Tibial nerve (tissue), 4 donors: ENCODE data around the gene ALDH3A2. TPM values are rescaled to one million over a fixed set of nuclear protein-coding genes. Genes with fewer than 3 reads are reported as not detected.

Experiments used
- DNase-seq, 2 donors: peaks; one replicate each; pipeline ENCODE4 v3.0.0-alpha.2; 2019; ENCODE audit warnings: low spot score in 2 of 2
- H3K27ac ChIP-seq, 4 donors: fragments of 200-600 bp; sonication (generic) in 3 of 4; one replicate each; pipeline ENCODE4 v1.5.1; 2017 to 2019; ENCODE audit warnings: mild to moderate bottlenecking in 1 of 4
- H3K27me3 ChIP-seq, 2 donors: fragments of 200-600 bp; sonication (generic) in 1 of 2; one replicate each; pipeline versions ENCODE4 v1.5.1 to v1.6.0; 2017 to 2019
- H3K36me3 ChIP-seq, 3 donors: fragments of 200-600 bp; sonication (generic); one replicate each; pipeline ENCODE4 v1.5.1; 2018 to 2019
- H3K4me1 ChIP-seq, 4 donors: fragments of 200-600 bp; sonication (generic) in 3 of 4; one replicate each; pipeline ENCODE4 v1.5.1; 2017 to 2019
- H3K4me3 ChIP-seq, 4 donors: fragments of 200-600 bp; sonication (generic) in 3 of 4; one replicate each; pipeline ENCODE4 v1.5.1; 2017 to 2019; ENCODE audit warnings: mild to moderate bottlenecking in 1 of 4, moderate library complexity in 1 of 4
- H3K9me3 ChIP-seq, 4 donors: fragments of 200-600 bp; sonication (generic) in 3 of 4; one replicate each; pipeline ENCODE4 v1.5.1; 2017 to 2019
- CTCF ChIP-seq, 5 experiments: fragments of 200-600 bp in 3 of 5; fragments of 450-650 bp in 2 of 5; sonication (generic) in 3 of 5; IDR thresholded peaks; one replicate each; pipeline ENCODE4 v1.5.1; 2016 to 2019; ENCODE audit warnings: antibody characterized with exemption in 5 of 5, mild to moderate bottlenecking in 3 of 5, moderate library complexity in 2 of 5
- EP300 ChIP-seq, 2 donors: sonication (generic); formaldehyde crosslinking; IDR thresholded peaks; one replicate each; pipeline ENCODE4 v1.6.1; 2017; ENCODE audit warnings: antibody characterized with exemption in 2 of 2, mild to moderate bottlenecking in 1 of 2
- POLR2A ChIP-seq, 2 donors: fragments of 450-650 bp; IDR thresholded peaks; one replicate each; pipeline ENCODE4 v1.6.1; 2017; ENCODE audit warnings: antibody characterized with exemption in 2 of 2, mild to moderate bottlenecking in 2 of 2, moderate library complexity in 2 of 2
- WGBS, 2 donors: methylation state at CpG; one replicate each; pipeline ENCODE4 v1.1.5; 2018; 5-methylcytosine and 5-hydroxymethylcytosine counted together
- total RNA-seq, 4 donors: library from RNA; depleted of rRNA; stranded (reverse); fragments of >200 nt; gene quantifications; one replicate each; pipeline ENCODE4 v1.1.0, GENCODE V29; 2016

The ALDH3A2 gene
- total RNA-seq, 4 donors from 2014 or later = 84.3 to 152 (median 105) TPM

- WGBS, 2 donors = 93 to 94% methylated on average over 3 of the region's 3 CpGs
- Histone ChIP-seq H3K36me3 (peaks cover 0 to 11% (median 0%) of the 10 kb centered on the region in 3 donors), H3K27me3 (no peaks in the 10 kb centered on the region), H3K4me1 (peaks cover 0 to 9% (median 0%) of the 10 kb centered on the region in 4 donors), H3K9me3 (peaks cover 0 to 50% (median 11%) of the 10 kb centered on the region in 4 donors), H3K4me3 (no peak overlapping the region), H3K27ac (no peak overlapping the region)
- TF ChIP-seq POLR2A (IDR thresholded peaks at IDR 0.05) = no peak
- no peak for TF ChIP-seq EP300 (IDR thresholded peaks at IDR 0.05)
- TF ChIP-seq CTCF (IDR thresholded peaks at IDR 0.05) = no peak
- no peak for DNase-seq
Measured at GRCh38 chr17:19618015-19618414, 30.5 kb upstream of the ALDH3A2 start.

GRCh38 chr17:19619705-19620325 lies 28.7 kb upstream of the ALDH3A2 start:
- peaks cover 0 to 50% (median 11%) of the 10 kb centered on the region in 4 donors for H3K9me3 ChIP-seq
- WGBS, 2 donors = 73 to 95% methylated on average over 2 of the region's 2 CpGs
- H3K27ac ChIP-seq = no peak overlapping the region
- H3K27me3 ChIP-seq = no peaks in the 10 kb centered on the region
- no peak overlapping the region for H3K4me3 ChIP-seq
- no peak for DNase-seq
- H3K4me1 ChIP-seq = no peaks in the 10 kb centered on the region
- TF ChIP-seq EP300 (IDR thresholded peaks at IDR 0.05) = no peak
- TF ChIP-seq CTCF (IDR thresholded peaks at IDR 0.05) = no peak
- no peak for TF ChIP-seq POLR2A (IDR thresholded peaks at IDR 0.05)
- H3K36me3 ChIP-seq = peaks cover 0 to 11% (median 0%) of the 10 kb centered on the region in 3 donors

- H3K9me3 ChIP-seq = peaks cover 0 to 50% (median 11%) of the 10 kb centered on the region in 4 donors
- no peaks in the 10 kb centered on the region for H3K27me3 ChIP-seq
- H3K27ac ChIP-seq = no peak overlapping the region
- 96 to 97% methylated on average over 1 of the region's 1 CpG for WGBS, 2 donors
- no peak for DNase-seq
- peaks cover 0 to 11% (median 0%) of the 10 kb centered on the region in 3 donors for H3K36me3 ChIP-seq
- no peak overlapping the region for H3K4me3 ChIP-seq
- no peaks in the 10 kb centered on the region for H3K4me1 ChIP-seq
- TF ChIP-seq POLR2A (IDR thresholded peaks at IDR 0.05) = no peak
- no peak for TF ChIP-seq EP300 (IDR thresholded peaks at IDR 0.05)
- TF ChIP-seq CTCF (IDR thresholded peaks at IDR 0.05) = no peak
Measured at GRCh38 chr17:19621697-19622096, 26.9 kb upstream of the ALDH3A2 start.

- no peaks in the 10 kb centered on the region for H3K27me3 ChIP-seq
- no peak overlapping the region for H3K4me3 ChIP-seq
- no peak overlapping the region for H3K27ac ChIP-seq
- H3K4me1 ChIP-seq = no peaks in the 10 kb centered on the region
- WGBS, 2 donors = 93% methylated on average over 4 of the region's 4 CpGs
- H3K36me3 ChIP-seq = peaks cover 0 to 3% (median 0%) of the 10 kb centered on the region in 3 donors
- TF ChIP-seq CTCF (IDR thresholded peaks at IDR 0.05) (no peak), EP300 (IDR thresholded peaks at IDR 0.05) (no peak), POLR2A (IDR thresholded peaks at IDR 0.05) (no peak)
- peaks cover 0 to 7% (median 0%) of the 10 kb centered on the region in 4 donors for H3K9me3 ChIP-seq
- DNase-seq = no peak
Measured at GRCh38 chr17:19626079-19626478, 22.5 kb upstream of the ALDH3A2 start.

- no peak overlapping the region for H3K27ac ChIP-seq
- no peaks in the 10 kb centered on the region for H3K9me3 ChIP-seq
- 71 to 78% methylated on average over 3 of the region's 3 CpGs for WGBS, 2 donors
- no peaks in the 10 kb centered on the region for H3K36me3 ChIP-seq
- no peak overlapping the region for H3K4me3 ChIP-seq
- TF ChIP-seq POLR2A (IDR thresholded peaks at IDR 0.05) (no peak), EP300 (IDR thresholded peaks at IDR 0.05) (no peak), CTCF (IDR thresholded peaks at IDR 0.05) (no peak)
- no peak for DNase-seq
- no peaks in the 10 kb centered on the region for H3K27me3 ChIP-seq
- H3K4me1 ChIP-seq = no peaks in the 10 kb centered on the region
Measured at GRCh38 chr17:19629449-19629848, 19.1 kb upstream of the ALDH3A2 start.
